Hepatic stellate cell (primary cell): Measurements from ENCODE around the gene CDH9.
"Not testable (repeated sequence)": the region's sequence is repeated elsewhere in the genome, so short reads cannot be mapped to it uniquely, and the experiment has no call there.

Source experiments
- DNase-seq: peaks from one replicate; pipeline ENCODE4 v3.0.0; 2011; ENCODE audit warnings: low spot score

CDH9 gene

GRCh38 chr5:26945901-26946300 is 92.5 kb downstream of the CDH9 start:
- DNase-seq: no peak

- DNase-seq: no peak
Measured at GRCh38 chr5:26942481-26942880, 95.9 kb downstream of the CDH9 start.

DNA sequence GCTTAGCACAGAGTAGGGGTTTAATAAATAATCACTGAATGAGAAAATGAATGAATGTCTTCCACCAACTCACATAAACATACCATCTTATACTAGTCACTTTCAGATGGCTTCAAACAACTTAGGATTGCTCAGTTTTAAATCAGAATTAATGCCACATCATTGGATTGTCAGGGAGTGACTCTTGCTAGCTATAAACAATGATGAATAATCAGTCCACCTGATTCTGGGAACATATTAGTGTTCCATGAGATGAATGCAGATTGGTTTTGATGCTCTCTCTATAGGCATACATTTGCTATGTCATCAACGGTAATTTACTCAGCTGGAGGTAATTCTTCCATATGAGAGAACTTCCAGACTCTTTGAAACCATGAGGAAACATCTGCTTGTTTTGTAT is 97.4 kb downstream of the CDH9 start:
- DNase-seq: no peak

DNA sequence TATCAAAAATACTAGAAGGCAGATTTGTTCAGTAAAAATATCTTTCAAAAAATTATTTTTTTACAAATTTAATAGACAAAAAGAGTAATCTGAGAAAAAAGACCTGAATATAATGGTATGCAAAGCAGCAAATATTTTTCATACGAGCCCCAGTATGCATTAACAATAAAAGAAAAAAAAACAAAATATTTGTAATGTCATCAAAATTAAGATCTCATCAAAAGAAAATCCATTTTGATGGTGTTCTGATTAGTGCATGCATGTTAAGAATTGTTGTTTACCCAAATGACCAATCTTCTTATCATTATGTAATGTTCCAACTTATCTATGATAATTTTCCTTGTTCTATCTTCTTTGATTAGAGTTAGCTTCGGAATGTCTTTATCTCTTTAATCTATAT is 106.1 kb downstream of the CDH9 start:
- DNase-seq: no peak

GRCh38 chr5:26921439-26921838 is 116.9 kb downstream of the CDH9 start:
- no peak for DNase-seq

GRCh38 chr5:26903469-26903868 is 134.9 kb downstream of the CDH9 start:
- DNase-seq: no peak

DNA sequence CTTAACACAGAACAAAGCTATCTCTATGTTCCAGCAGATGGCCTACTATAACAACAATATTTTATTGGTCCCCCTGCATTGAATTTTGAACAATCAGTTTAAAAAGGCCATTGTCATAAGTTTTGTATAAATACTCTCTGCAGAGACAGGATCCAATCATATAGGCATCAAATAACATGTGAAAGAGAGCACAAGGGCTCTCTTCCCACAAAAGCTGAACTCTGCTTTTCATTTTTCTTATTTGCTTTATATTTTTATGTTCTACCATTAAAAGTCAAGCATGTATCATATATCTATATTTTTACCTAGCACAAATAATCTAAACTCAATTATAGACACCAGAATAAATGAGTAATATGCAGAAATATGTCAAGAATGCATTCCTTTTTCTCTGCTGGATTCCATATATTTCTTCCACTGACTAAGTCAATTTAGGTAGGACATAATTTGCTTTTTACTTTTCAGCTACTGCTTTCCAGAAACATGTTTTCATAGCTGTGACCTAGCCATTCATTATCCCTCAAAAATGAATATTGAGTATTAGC is 143.6 kb downstream of the CDH9 start:
- DNase-seq: no peak

- no peak for DNase-seq
Measured at GRCh38 chr5:26893078-26893477, 145.3 kb downstream of the CDH9 start.

- no peak for DNase-seq
Measured at GRCh38 chr5:26889815-26890214, 148.6 kb downstream of the CDH9 start.

DNA sequence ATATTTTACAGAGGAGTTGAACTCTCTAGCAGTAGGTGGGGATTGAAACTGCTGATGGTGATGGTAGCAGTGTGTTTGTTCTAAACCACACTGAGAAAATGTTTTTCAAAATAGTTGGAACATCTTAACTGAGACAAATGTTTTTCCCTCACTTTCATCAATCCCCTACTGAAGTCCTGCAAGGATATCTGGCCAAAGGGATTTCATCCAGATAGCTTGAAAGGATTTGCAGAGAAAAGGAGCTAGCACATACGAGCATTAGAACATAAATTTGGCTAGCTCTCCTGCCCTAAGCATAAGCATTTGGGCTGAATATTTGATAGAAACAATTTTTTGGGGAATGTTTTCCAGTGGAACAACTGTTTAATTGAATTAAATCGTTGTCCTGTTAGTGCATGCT is 153.9 kb downstream of the CDH9 start:
- no peak for DNase-seq

GRCh38 chr5:26883375-26883774 is 155.0 kb downstream of the CDH9 start:
- no peak for DNase-seq

GRCh38 chr5:26881901-26882300 is 156.5 kb downstream of the CDH9 start:
- no peak for DNase-seq

DNA sequence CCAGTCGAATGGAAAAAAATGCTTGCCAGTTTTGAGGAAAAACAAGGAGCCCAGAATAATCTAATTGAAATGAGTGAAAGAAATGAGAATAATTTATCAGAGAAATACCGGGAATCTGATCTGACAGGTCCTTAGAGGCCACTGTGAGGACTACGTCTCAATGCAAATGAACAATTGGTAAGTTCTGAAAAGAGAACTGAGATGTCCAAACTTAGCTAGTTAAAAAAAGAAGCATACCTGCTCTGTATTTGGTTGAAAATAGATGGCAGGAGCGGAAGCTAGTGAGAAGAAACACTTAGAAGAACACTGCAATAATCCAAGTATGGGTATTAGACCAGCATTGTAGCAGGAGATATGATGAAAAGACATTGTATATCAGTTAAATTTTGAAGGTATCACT is 161.2 kb downstream of the CDH9 start:
- DNase-seq: no peak

DNA sequence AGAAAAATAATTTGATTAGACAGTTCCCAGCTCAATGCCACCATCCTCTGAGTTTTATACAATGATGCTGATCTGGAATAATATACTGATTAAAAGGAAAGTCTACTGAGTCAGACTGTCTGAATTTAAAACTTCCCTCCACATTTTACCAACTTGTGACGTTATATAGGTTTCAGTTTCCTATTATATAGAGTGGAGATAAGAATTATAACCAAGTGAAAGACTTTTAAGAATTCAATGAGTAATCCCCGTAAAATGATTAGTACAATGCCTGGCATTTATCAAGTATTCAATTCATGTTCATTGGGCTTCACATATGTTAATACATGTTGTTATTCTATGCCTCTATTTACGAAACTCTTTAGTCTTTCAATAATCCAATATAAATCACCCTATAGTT is 166.0 kb downstream of the CDH9 start:
- DNase-seq: no peak

GRCh38 chr5:26869781-26870180 is 168.6 kb downstream of the CDH9 start:
- DNase-seq: no peak

DNA sequence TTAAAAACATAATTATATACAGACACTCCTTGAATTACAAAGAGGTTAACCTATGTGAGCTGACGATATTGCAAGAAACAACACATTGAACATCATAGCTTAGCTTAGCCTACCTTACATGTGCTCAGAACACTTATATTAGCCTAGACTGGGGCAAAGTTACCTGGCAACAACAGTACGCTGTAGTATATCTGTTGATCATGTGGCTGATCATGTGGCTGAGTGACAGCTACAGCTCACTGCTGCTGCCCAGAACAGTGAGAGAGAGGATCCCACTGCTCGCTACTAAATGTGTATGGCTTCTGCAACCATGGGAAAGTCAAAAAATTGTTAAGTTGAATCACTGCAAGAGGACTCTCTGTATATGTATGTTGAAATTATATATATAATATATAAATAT is 169.9 kb downstream of the CDH9 start:
- no peak for DNase-seq

GRCh38 chr5:26864061-26864460 is 174.3 kb downstream of the CDH9 start:
- DNase-seq: no peak

DNA sequence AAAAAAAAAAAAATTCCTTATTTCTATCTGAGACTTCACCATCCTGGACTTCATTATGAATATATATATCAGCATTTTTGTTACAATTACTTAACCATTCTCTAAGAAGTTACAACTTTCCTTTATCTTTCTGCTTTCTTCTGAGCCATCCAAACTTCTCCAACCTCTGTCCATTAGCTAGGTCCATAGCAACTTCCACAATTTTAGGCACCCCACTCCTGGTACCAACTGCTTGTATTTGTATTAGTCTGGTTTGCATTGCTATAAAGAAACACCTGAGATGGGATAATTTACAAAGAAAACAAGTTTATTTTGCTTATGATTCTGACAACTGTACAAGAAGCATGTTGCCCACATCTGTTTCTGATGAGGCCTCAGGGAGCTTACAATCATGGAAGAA is 182.1 kb downstream of the CDH9 start:
- DNase-seq: no peak

- DNase-seq: not testable (repeated sequence)
Measured at GRCh38 chr5:26852450-26852849, 185.9 kb downstream of the CDH9 start.

GRCh38 chr5:26847041-26847736 is 191.2 kb downstream of the CDH9 start:
- no peak for DNase-seq

- DNase-seq: no peak
Measured at GRCh38 chr5:26843677-26844076, 194.7 kb downstream of the CDH9 start.

DNA sequence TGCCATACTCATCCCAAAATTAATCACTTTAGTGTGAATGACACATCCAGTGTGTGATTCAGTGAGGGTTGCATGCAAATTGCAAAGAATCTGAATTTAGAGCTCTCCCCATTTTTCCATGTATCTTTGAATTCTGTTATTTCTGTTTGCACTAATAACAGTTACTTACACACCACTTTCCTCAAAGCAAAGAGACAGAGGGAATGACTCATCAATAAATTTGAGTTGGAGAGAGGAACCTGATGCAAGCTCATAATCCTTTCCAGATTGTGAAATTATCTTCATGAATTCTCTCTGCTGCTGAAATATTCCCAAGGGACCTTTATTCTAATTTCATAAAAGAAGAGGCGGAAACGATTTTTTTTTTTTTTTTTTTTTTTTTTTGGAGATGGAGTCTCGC is 204.8 kb downstream of the CDH9 start:
- DNase-seq: no peak
